Right lobe of liver (tissue), 6 donors: ENCODE results near the gene CHRM4. TPM values are rescaled to one million over a fixed set of nuclear protein-coding genes. Genes with fewer than 3 reads are reported as not detected.

Source experiments
- ATAC-seq, 4 donors: fragments of 200-7000 bp; cut with Tn5 transposase; one replicate each; pipeline ENCODE4 v1.9.1; 2020; ENCODE audit warnings: mild to moderate bottlenecking in 4 of 4, moderate library complexity in 4 of 4
- DNase-seq, 3 donors: peaks; one replicate each; pipeline ENCODE4 v3.0.0-alpha.2; 2020
- H3K27ac ChIP-seq, 3 donors: fragments of 200-600 bp; one replicate each; pipeline ENCODE4 v1.8.0; 2022
- H3K27me3 ChIP-seq, 2 donors: fragments of 200-600 bp; one replicate each; pipeline ENCODE4 v1.8.0; 2022
- H3K36me3 ChIP-seq, 4 donors: fragments of 200-600 bp; sonication (generic) in 1 of 4; one replicate each; pipeline versions ENCODE4 v1.5.1 to v1.8.0; 2017 to 2022; ENCODE audit warnings: control low read depth in 1 of 4
- H3K4me1 ChIP-seq, 4 donors: fragments of 200-600 bp; sonication (generic) in 1 of 4; one replicate each; pipeline versions ENCODE4 v1.5.1 to v1.8.0; 2017 to 2022; ENCODE audit warnings: control low read depth in 1 of 4
- H3K4me3 ChIP-seq, 3 donors: fragments of 200-600 bp; one replicate each; pipeline ENCODE4 v1.8.0; 2022
- H3K9me3 ChIP-seq, 4 donors: fragments of 200-600 bp; sonication (generic) in 1 of 4; one replicate each; pipeline versions ENCODE4 v1.5.1 to v1.8.0; 2017 to 2022; ENCODE audit warnings: control low read depth in 1 of 4
- CTCF ChIP-seq, 4 donors: fragments of 200-600 bp in 3 of 4; fragments of 450-650 bp in 1 of 4; IDR thresholded peaks; one replicate each; pipeline versions ENCODE4 v1.5.1 to v1.8.0; 2016 to 2022; ENCODE audit warnings: antibody characterized with exemption in 4 of 4, mild to moderate bottlenecking in 2 of 4
- POLR2A ChIP-seq: fragments of 450-650 bp; IDR thresholded peaks from one replicate; pipeline ENCODE4 v1.6.1; 2017; ENCODE audit warnings: antibody characterized with exemption, mild to moderate bottlenecking
- WGBS: methylation state at CpG from one replicate; pipeline ENCODE4 v1.1.6; 2018; ENCODE audit warnings: low coverage, low lambda C conversion rate; ENCODE audit not compliant: insufficient coverage; ENCODE audit errors: missing lambda C conversion rate; 5-methylcytosine and 5-hydroxymethylcytosine counted together
- intact Hi-C, 2 donors: fragments of 100-400 bp; cut with DNase I; formaldehyde crosslinking; loops; one replicate each; pipeline versions ENCODE4 v1.11.2 to v1.14.1; 2022
- microRNA-seq, 2 donors: library from miRNA; unstranded; fragments of <30 nt; microRNA quantifications; one replicate each; pipeline ENCODE4, GENCODE V29; 2019 to 2020
- small RNA-seq, 2 experiments: library from RNA; depleted of rRNA; stranded (forward); fragments of <200 nt; gene quantifications; one replicate each; pipeline ENCODE3, GENCODE V24; 2016
- total RNA-seq, 6 experiments: library from RNA; depleted of rRNA in 2 of 6; stranded (reverse); fragments of >200 nt in 2 of 6; fragmentation: NEBNext Ultra II Directional in 3 of 6; extraction: Animal tissue kit (Norgen Biotek cat#: 25700) in 3 of 6; gene quantifications; one replicate each; pipeline versions ENCODE4 v1.1.0 to v1.2.4, GENCODE V29; 2016 to 2023
- donor health status: DM: no; HTN: yes; CAD: no.
- donor health status: DM: no; HTN: no; CAD: no.
- donor health status: DM: no; HTN: no; CAD: no.
- donor health status: DM: no; HTN: yes; CAD: no.
- donor health status: DM: no; HTN: yes; CAD: no.

Gene CHRM4
- total RNA-seq, 6 experiments from 2014 or later: not detected

DNA sequence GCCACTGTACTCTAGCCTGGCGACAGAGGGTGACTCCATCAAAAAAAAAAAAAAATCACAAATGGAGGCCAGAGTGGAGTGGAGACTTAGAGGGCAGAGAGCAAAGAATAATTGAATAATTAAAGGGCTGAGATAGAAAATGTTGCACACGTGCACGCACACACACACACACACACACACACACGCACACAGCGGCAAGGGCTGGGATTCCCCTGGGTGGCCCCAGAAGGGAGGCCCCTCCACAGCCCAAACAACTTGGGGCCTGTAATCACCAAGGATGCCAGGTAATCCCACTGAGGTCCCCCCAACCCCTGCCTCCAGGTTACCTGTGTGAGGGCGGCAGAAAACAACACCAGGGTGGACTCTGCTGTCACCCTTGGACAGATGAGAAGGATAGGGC, 56.3 kb downstream of the CHRM4 start:
- no peak for DNase-seq
- TF ChIP-seq CTCF (IDR thresholded peaks at IDR 0.05) (no peak), POLR2A (no peak)
- intact Hi-C loops: no loop called here
- Histone ChIP-seq H3K27me3 (peaks cover 4 to 18% of the 10 kb centered on the region in 2 donors), H3K4me1 (peaks cover 0 to 6% (median 0%) of the 10 kb centered on the region in 4 donors), H3K4me3 (no peak overlapping the region), H3K36me3 (no peaks in the 10 kb centered on the region), H3K27ac (no peak overlapping the region), H3K9me3 (no peaks in the 10 kb centered on the region)
- ATAC-seq: no peak
- 80% methylated on average over 1 of the region's 6 CpGs for WGBS

GRCh38 chr11:46334211-46334610, 57.4 kb downstream of the CHRM4 start:
- WGBS: 75% methylated on average over 2 of the region's 3 CpGs
- DNase-seq (no peak), ATAC-seq (no peak)
- Histone ChIP-seq H3K27me3 (peaks cover 4 to 18% of the 10 kb centered on the region in 2 donors), H3K27ac (no peak overlapping the region), H3K36me3 (no peaks in the 10 kb centered on the region), H3K4me1 (peaks cover 0 to 6% (median 0%) of the 10 kb centered on the region in 4 donors), H3K9me3 (no peaks in the 10 kb centered on the region), H3K4me3 (no peak overlapping the region)
- TF ChIP-seq POLR2A (no peak), CTCF (IDR thresholded peaks at IDR 0.05) (no peak)
- intact Hi-C loops: no loop called here

Small RNA genes lying within 50 kb of the gene (microRNA-seq; reads per million reads assigned to microRNA genes)
- 0.29 to 0.64 reads per million in 2 donors for gene MIR4688

Small RNA genes lying within 50 kb of the gene (small RNA-seq; reads per million reads assigned to genes)
- gene MIR4688: 0 reads per million in 2 experiments

Other genes with a start within 250 kb of the CHRM4 start
- gene CREB3L1, start 114.1 kb downstream of the CHRM4 start, total RNA-seq: under 1 TPM; 0.07 to 0.37 (median 0.24) TPM
- gene DGKZ, start 44.3 kb downstream of the CHRM4 start, total RNA-seq: 10 to 100 TPM; 10.7 to 57.9 (median 16.0) TPM
- 1 to 10 TPM in 5 of 6 experiments, under 1 TPM in 1; 0.35 to 6.4 (median 4.2) TPM for gene MDK, start 10.1 kb downstream of the CHRM4 start, total RNA-seq
- 10 to 100 TPM; 11.0 to 15.7 (median 13.6) TPM for gene AMBRA1, start 202.2 kb upstream of the CHRM4 start, total RNA-seq
- gene HARBI1, start 225.5 kb upstream of the CHRM4 start, total RNA-seq: 1 to 10 TPM; 2.0 to 3.4 (median 2.9) TPM
- 10 to 100 TPM; 34.5 to 60.9 (median 41.1) TPM for gene ATG13, start 225.8 kb upstream of the CHRM4 start, total RNA-seq